Suprapubic skin (tissue), 3 donors: ENCODE results near the gene FIZ1.

Experiments
- CTCF ChIP-seq, 2 donors: fragments of 200-600 bp in 1 of 2; fragments of 450-650 bp in 1 of 2; sonication (generic) in 1 of 2; IDR thresholded peaks; one replicate each; pipeline ENCODE4 v1.5.1; 2016 to 2019; ENCODE audit warnings: antibody characterized with exemption in 2 of 2, mild to moderate bottlenecking in 1 of 2, moderate library complexity in 1 of 2
- EP300 ChIP-seq: sonication (generic); formaldehyde crosslinking; IDR thresholded peaks from one replicate; pipeline ENCODE4 v1.6.1; 2017; ENCODE audit warnings: antibody characterized with exemption

DNA sequence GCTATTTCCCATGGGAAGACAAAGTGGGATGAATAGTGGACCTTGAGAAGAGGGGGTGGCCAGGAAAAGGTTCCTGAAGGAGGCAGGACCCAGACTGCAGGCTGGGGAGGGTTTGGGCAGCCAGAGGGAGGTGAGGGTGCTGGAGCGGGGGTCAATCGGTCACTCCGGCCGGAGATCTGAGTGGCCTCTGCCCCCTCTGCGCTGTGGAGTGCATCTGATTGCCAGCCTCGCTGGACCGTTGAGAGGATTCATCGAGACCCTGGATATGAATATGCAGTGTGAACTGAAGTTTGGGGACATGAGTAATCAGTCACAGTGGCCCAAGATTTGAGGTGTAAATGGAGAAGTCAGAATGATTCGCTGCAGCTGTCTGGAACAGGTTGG, 36.0 kb upstream of the FIZ1 start:
- no peak for TF ChIP-seq EP300
- no peak for TF ChIP-seq CTCF (IDR thresholded peaks at IDR 0.05)
